HUES64 (cell line): ENCODE results near the gene LTBP1.

Source experiments
- H3K27ac ChIP-seq: 2 replicates; pipeline ENCODE4 v1.7.0; 2013; ENCODE audit warnings: low read depth, low read length, inconsistent platforms
- H3K27me3 ChIP-seq: 2 replicates; pipeline ENCODE4 v1.6.1; 2013; ENCODE audit warnings: mild to moderate bottlenecking, low read length; ENCODE audit not compliant: insufficient read depth
- H3K36me3 ChIP-seq: 2 replicates; pipeline ENCODE4 v1.6.1; 2013; ENCODE audit warnings: mild to moderate bottlenecking, low read length; ENCODE audit not compliant: insufficient read depth
- H3K4me1 ChIP-seq: 2 replicates; pipeline ENCODE4 v1.6.1; 2013; ENCODE audit warnings: mild to moderate bottlenecking, low read length, moderate library complexity; ENCODE audit not compliant: insufficient read depth
- H3K4me3 ChIP-seq: 2 replicates; pipeline ENCODE4 v1.5.1; 2013; ENCODE audit warnings: mild to moderate bottlenecking, low read length, moderate library complexity
- H3K9ac ChIP-seq: 2 replicates; pipeline ENCODE4 v1.6.1; 2013; ENCODE audit warnings: mild to moderate bottlenecking, low read depth, low read length
- H3K9me3 ChIP-seq: 2 replicates; pipeline ENCODE4 v1.6.1; 2013; ENCODE audit warnings: low read depth, low read length; ENCODE audit not compliant: insufficient read depth
- WGBS: fragments of 150-250, 120-280 bp; methylation state at CpG from one replicate; pipeline ENCODE4 v1.1.7; 2013; ENCODE audit warnings: missing lambda C conversion rate; 5-methylcytosine and 5-hydroxymethylcytosine counted together

LTBP1 gene

DNA sequence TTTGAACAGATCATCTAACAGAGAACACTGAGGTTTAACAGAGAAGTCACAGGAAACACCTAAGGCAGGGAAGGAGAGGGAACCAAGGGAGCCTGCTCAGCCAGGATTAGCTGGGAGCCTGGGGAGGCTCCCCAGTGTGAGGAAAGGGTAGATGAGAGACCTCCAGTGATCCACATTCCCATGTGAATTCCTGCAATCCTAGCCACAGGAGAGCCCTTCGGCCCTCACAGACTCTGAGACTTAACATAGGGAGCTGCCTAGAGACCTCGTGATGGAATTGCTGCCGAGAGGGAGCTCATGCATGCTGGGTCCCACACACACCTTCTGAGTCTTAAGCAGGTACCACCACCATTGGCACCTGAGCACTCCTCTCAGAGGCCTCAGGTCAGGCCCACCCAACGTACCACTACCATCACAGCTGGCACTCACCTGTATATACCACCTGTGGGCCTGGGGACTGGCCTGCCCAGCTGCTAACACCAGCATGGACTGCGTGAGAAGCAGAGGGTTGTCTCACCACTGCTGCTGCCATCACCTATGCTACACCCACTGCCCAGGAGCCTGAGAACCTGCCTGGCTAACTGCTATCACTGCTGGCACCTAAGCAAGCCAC is 303.8 kb downstream of the LTBP1 start:
- Histone ChIP-seq H3K4me3 (no peak overlapping the region), H3K27me3 (no peaks in the 10 kb centered on the region), H3K36me3 (no peaks in the 10 kb centered on the region), H3K27ac (no peak overlapping the region), H3K9me3 (no peaks in the 10 kb centered on the region), H3K9ac (no peak overlapping the region), H3K4me1 (no peaks in the 10 kb centered on the region)
- WGBS, result 84% methylated on average over 5 of the region's 5 CpGs

DNA sequence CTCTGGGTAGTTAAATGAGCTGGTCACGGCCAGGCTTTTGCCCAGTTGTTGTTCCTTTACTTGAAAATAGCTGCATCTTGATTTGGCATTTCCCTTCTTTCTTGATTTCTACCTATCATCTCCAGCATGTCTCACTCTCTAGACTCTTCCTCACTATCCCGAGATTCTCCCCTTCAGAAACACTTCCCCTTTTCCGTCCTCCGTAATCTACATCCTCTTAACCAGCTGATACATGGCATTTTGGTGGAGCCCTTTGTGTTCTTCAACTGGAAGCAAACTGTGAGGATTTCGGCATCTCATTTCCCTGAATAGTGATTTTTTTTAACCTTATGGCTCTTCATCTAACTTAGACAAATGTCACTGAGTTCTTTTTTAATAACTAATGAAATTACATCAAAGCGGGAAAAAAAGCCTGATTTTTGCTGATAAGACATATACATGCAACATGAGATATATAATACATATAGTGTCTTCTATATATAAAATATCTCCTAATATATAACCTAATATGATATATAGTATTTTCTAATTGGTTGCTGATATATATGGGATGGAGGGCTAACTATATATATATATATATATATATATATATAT is 309.5 kb downstream of the LTBP1 start:
- 93% methylated on average over 5 of the region's 6 CpGs for WGBS

DNA sequence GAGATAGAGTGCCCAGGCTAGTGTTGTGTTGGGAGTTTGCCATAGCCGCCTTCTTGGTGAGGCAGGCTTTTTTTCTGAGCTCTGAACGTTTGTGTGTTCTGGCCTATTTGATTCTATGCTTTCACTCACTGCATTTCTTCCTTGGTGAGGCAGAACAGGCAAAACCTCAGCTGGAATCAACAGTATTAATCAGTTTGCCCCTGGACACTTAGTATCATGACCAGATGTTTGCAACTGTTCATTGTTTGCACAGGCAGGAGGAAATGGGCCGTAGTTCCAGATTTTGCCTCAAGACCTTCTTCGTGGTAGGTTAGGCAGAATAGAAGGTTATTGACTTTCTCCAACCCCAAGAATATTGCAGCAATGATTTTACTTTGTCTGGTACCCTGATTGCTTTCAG is 311.6 kb downstream of the LTBP1 start:
- no peaks in the 10 kb centered on the region for H3K27me3 ChIP-seq
- WGBS, result 95% methylated on average over 4 of the region's 4 CpGs
- H3K9me3 ChIP-seq, result no peaks in the 10 kb centered on the region
- H3K27ac ChIP-seq, result no peak overlapping the region
- no peak overlapping the region for H3K9ac ChIP-seq
- peaks cover 4% of the 10 kb centered on the region; the same call in 1 of the 2 replicates for H3K36me3 ChIP-seq
- no peak overlapping the region for H3K4me3 ChIP-seq
- no peaks in the 10 kb centered on the region for H3K4me1 ChIP-seq

More for the DNA sequence above, 309.5 kb downstream of the LTBP1 start:
- no peak overlapping the region for H3K9ac ChIP-seq
- H3K4me3 ChIP-seq, result no peak overlapping the region
- H3K4me1 ChIP-seq, result no peaks in the 10 kb centered on the region
- no peaks in the 10 kb centered on the region for H3K9me3 ChIP-seq
- no peak overlapping the region for H3K27ac ChIP-seq
- no peaks in the 10 kb centered on the region for H3K27me3 ChIP-seq
- H3K36me3 ChIP-seq, result no peaks in the 10 kb centered on the region

- no peaks in the 10 kb centered on the region for H3K4me1 ChIP-seq
These were observed 315.3 kb downstream of the LTBP1 start for GRCh38 chr2:33262097-33262496.

GRCh38 chr2:33264766-33265165 is 318.0 kb downstream of the LTBP1 start:
- 94% methylated on average over 3 of the region's 3 CpGs for WGBS

More at GRCh38 chr2:33262097-33262496, 315.3 kb downstream of the LTBP1 start:
- H3K9ac ChIP-seq, result no peak overlapping the region
- H3K4me3 ChIP-seq, result no peak overlapping the region
- H3K36me3 ChIP-seq, result peaks cover 30% of the 10 kb centered on the region; the same call in 1 of the 2 replicates
- H3K27ac ChIP-seq, result no peak overlapping the region
- no peaks in the 10 kb centered on the region for H3K27me3 ChIP-seq
- WGBS, result 97% methylated on average over 3 of the region's 4 CpGs
- peaks cover 20% of the 10 kb centered on the region for H3K9me3 ChIP-seq

GRCh38 chr2:33265584-33266338 is 319.0 kb downstream of the LTBP1 start:
- Histone ChIP-seq H3K9ac (no peak overlapping the region), H3K4me1 (no peaks in the 10 kb centered on the region), H3K27me3 (no peaks in the 10 kb centered on the region), H3K36me3 (peaks cover 30% of the 10 kb centered on the region; the same call in 1 of the 2 replicates), H3K9me3 (peaks cover 23% of the 10 kb centered on the region), H3K4me3 (no peak overlapping the region), H3K27ac (no peak overlapping the region)
- WGBS, result 96% methylated on average over 5 of the region's 5 CpGs

More at GRCh38 chr2:33264766-33265165, 318.0 kb downstream of the LTBP1 start:
- Histone ChIP-seq H3K27ac (no peak overlapping the region), H3K36me3 (peaks cover 30% of the 10 kb centered on the region; the same call in 1 of the 2 replicates), H3K4me1 (no peaks in the 10 kb centered on the region), H3K9ac (no peak overlapping the region), H3K27me3 (no peaks in the 10 kb centered on the region), H3K4me3 (no peak overlapping the region), H3K9me3 (peaks cover 23% of the 10 kb centered on the region)

- Histone ChIP-seq H3K9ac (no peak overlapping the region), H3K27ac (no peak overlapping the region), H3K36me3 (peaks cover 30% of the 10 kb centered on the region; the same call in 1 of the 2 replicates), H3K4me3 (no peak overlapping the region), H3K27me3 (no peaks in the 10 kb centered on the region), H3K9me3 (peaks cover 23% of the 10 kb centered on the region), H3K4me1 (no peaks in the 10 kb centered on the region)
- 95% methylated on average over 6 of the region's 6 CpGs for whole genome bisulfite sequencing
These were observed 319.7 kb downstream of the LTBP1 start for GRCh38 chr2:33266467-33266866.

DNA sequence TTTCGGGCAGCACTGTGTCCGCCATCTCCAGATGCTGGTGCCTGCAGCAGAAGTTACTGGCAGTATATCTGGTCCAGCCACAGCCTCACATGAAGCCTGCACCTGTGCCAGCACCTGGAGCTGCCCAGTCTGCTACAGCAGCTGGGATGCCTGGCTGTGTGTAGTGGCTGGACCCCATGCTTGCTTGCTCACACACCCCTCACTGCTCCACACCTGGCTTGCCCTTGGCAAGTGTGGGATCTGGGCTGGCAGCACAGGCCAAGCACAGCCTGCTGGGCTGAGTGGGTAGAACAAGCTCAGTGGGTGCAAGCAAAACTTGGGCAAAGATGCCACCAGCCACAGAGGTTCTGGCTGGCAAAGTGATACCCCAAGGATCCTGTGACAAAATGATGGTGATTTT is 320.3 kb downstream of the LTBP1 start:
- H3K4me1 ChIP-seq, result no peaks in the 10 kb centered on the region
- H3K27ac ChIP-seq, result no peak overlapping the region
- H3K9me3 ChIP-seq, result peaks cover 23% of the 10 kb centered on the region
- no peaks in the 10 kb centered on the region for H3K27me3 ChIP-seq
- H3K4me3 ChIP-seq, result no peak overlapping the region
- peaks cover 30% of the 10 kb centered on the region; the same call in 1 of the 2 replicates for H3K36me3 ChIP-seq
- 96% methylated on average over 2 of the region's 2 CpGs for WGBS
- no peak overlapping the region for H3K9ac ChIP-seq

- Histone ChIP-seq H3K36me3 (peaks cover 30% of the 10 kb centered on the region; the same call in 1 of the 2 replicates), H3K9me3 (peaks cover 23% of the 10 kb centered on the region), H3K27ac (no peak overlapping the region), H3K27me3 (no peaks in the 10 kb centered on the region), H3K4me3 (no peak overlapping the region), H3K4me1 (no peaks in the 10 kb centered on the region), H3K9ac (no peak overlapping the region)
These were observed 321.0 kb downstream of the LTBP1 start for GRCh38 chr2:33267756-33268155.

DNA sequence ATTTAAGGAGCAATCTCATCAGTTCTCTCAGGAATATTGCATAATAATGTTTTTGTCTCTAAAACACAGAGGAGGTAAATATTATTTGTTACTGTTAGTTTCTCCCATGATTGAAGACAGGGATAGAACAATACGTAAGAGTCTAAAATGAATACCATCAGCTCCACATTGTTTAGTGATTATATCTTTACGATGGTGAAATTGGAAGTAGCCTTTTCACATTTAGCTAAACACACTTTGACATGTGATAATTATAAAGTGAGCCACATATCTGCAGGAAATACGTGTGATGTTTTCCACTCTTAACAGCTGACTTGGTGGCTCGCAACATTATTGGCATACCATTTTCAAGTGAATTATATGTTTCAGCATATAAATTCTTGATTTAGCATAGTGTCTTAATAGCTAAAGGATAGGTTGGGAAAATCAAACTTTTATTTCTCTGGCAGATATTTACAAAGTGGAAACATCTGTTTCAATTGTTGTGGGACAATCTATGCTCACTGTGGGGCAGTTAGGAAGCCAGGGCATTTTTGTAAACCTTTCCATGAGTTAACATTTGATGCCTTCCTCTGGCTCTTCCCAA is 321.6 kb downstream of the LTBP1 start:
- Histone ChIP-seq H3K27ac (no peak overlapping the region), H3K4me3 (no peak overlapping the region), H3K9ac (no peak overlapping the region), H3K36me3 (peaks cover 27% of the 10 kb centered on the region; the same call in 1 of the 2 replicates), H3K27me3 (no peaks in the 10 kb centered on the region), H3K9me3 (peaks cover 23% of the 10 kb centered on the region), H3K4me1 (no peaks in the 10 kb centered on the region)
- WGBS, result 97% methylated on average over 3 of the region's 4 CpGs

GRCh38 chr2:33272001-33272400 is 325.2 kb downstream of the LTBP1 start:
- no peak overlapping the region for H3K27ac ChIP-seq
- H3K36me3 ChIP-seq, result peaks cover 10% of the 10 kb centered on the region; the same call in 1 of the 2 replicates
- 94% methylated on average over 4 of the region's 4 CpGs for WGBS
- no peak overlapping the region for H3K4me3 ChIP-seq
- H3K9me3 ChIP-seq, result peaks cover 5% of the 10 kb centered on the region; the same call in 1 of the 2 replicates
- no peak overlapping the region for H3K9ac ChIP-seq
- no peaks in the 10 kb centered on the region for H3K27me3 ChIP-seq
- peaks cover 4% of the 10 kb centered on the region; the same call in 1 of the 2 replicates for H3K4me1 ChIP-seq
